K562 (cell line): ENCODE measurements around the gene ZNF22. TPM values are rescaled to one million over a fixed set of nuclear protein-coding genes. Genes with fewer than 3 reads are reported as not detected.

Experiments
- ARNT ChIP-seq, 2 experiments: fragments of 450-650 bp; IDR thresholded peaks; 2 replicates each; pipeline ENCODE4 v1.6.1; 2016; ENCODE audit warnings: mild to moderate bottlenecking in 1 of 2
- ATF2 ChIP-seq: sonication (generic); formaldehyde crosslinking; IDR thresholded peaks from 2 replicates; pipeline ENCODE4 v1.8.1; 2022; ENCODE audit warnings: missing genetic modification reagents
- BRD4 ChIP-seq: fragments of 200-600 bp; sonication (generic); IDR thresholded peaks from 2 replicates; pipeline ENCODE4 v1.6.1; 2017; ENCODE audit warnings: inconsistent platforms
- CCAR2 ChIP-seq: fragments of 200-400 bp; formaldehyde crosslinking; IDR thresholded peaks from 2 replicates; pipeline ENCODE4 v1.6.1; 2017; ENCODE audit warnings: mild to moderate bottlenecking, low read depth, low read length
- CHD2 ChIP-seq: IDR thresholded peaks from 2 replicates; pipeline ENCODE4 v1.6.1; 2011; ENCODE audit warnings: low read depth, low read length
- ELF2 ChIP-seq: fragments of 250-450 bp; sonication (Bioruptor Pico); IDR thresholded peaks from 2 replicates; pipeline ENCODE4 v1.5.0; 2021; ENCODE audit warnings: mild to moderate bottlenecking
- FIP1L1 ChIP-seq: fragments of 200-400 bp; formaldehyde crosslinking; IDR thresholded peaks from 2 replicates; pipeline ENCODE4 v1.6.1; 2018; ENCODE audit warnings: mild to moderate bottlenecking, low read depth, low read length; ENCODE audit not compliant: poor library complexity, severe bottlenecking
- FOXM1 ChIP-seq, 2 experiments: fragments of 450-650 bp in 1 of 2; sonication (generic) in 1 of 2; formaldehyde crosslinking in 1 of 2; IDR thresholded peaks; 2 replicates each; pipeline versions ENCODE4 v1.6.1 to v1.9.0; 2017 to 2022; ENCODE audit warnings: low read depth in 2 of 2, mild to moderate bottlenecking in 2 of 2, missing genetic modification reagents in 1 of 2, moderate library complexity in 1 of 2
- MTF1 ChIP-seq: fragments of 250-450 bp; sonication (Bioruptor Pico); IDR thresholded peaks from 2 replicates; pipeline ENCODE4 v1.9.0; 2021; ENCODE audit warnings: moderate library complexity, mild to moderate bottlenecking, inconsistent platforms, borderline replicate concordance
- NFXL1 ChIP-seq: fragments of 450-650 bp; formaldehyde crosslinking; IDR thresholded peaks from 2 replicates; pipeline ENCODE4 v1.4.0; 2021; ENCODE audit warnings: mild to moderate bottlenecking
- NR4A1 ChIP-seq, 2 experiments: fragments of 250-450 bp in 1 of 2; fragments of 450-650 bp in 1 of 2; sonication (Bioruptor Pico) in 1 of 2; IDR thresholded peaks; 2 replicates each; pipeline versions ENCODE4 v1.4.0 to v1.6.1; 2016 to 2020; ENCODE audit warnings: mild to moderate bottlenecking in 2 of 2, missing compliant biosample characterization in 1 of 2, missing genetic modification characterization in 1 of 2, moderate library complexity in 1 of 2
- SLC30A9 ChIP-seq: fragments of 250-450 bp; sonication (Bioruptor Pico); IDR thresholded peaks from 2 replicates; pipeline ENCODE4 v1.8.0; 2022; ENCODE audit warnings: mild to moderate bottlenecking, moderate library complexity
- SRSF9 ChIP-seq: fragments of 200-400 bp; formaldehyde crosslinking; IDR thresholded peaks from 2 replicates; pipeline ENCODE4 v1.6.1; 2017; ENCODE audit warnings: low read depth, low read length, borderline replicate concordance
- STAG1 ChIP-seq: sonication (generic); formaldehyde crosslinking; IDR thresholded peaks from 2 replicates; pipeline ENCODE4 v1.5.0; 2020; ENCODE audit warnings: missing genetic modification reagents, borderline replicate concordance
- TBP ChIP-seq: optimal IDR thresholded peaks from 2 replicates; pipeline ENCODE3; 2011; ENCODE audit warnings: low read depth, low read length, improper control_type of control experiment
- TEAD4 ChIP-seq, 2 experiments: sonication (generic) in 1 of 2; formaldehyde crosslinking in 1 of 2; IDR thresholded peaks; 2 replicates each; pipeline versions ENCODE4 v1.6.1 to v1.8.0; 2012 to 2022; ENCODE audit warnings: borderline replicate concordance in 1 of 2, inconsistent platforms in 1 of 2, low read length in 1 of 2, mild to moderate bottlenecking in 1 of 2, missing genetic modification reagents in 1 of 2
- THRAP3 ChIP-seq: fragments of 450-650 bp; IDR thresholded peaks from 2 replicates; pipeline ENCODE4 v1.6.1; 2016; ENCODE audit warnings: mild to moderate bottlenecking, inconsistent platforms, borderline replicate concordance
- ZNF175 ChIP-seq: fragments of 200-800 bp; sonication (Bioruptor generic); IDR thresholded peaks from 2 replicates; pipeline ENCODE4 v1.6.1; 2016; ENCODE audit warnings: low read depth, mild to moderate bottlenecking, missing genetic modification characterization, missing compliant biosample characterization
- ZNF197 ChIP-seq: fragments of 200-800 bp; sonication (Bioruptor generic); IDR thresholded peaks from 2 replicates; pipeline ENCODE4 v1.6.1; 2016; ENCODE audit warnings: low read depth, missing genetic modification characterization, missing compliant biosample characterization
- polyA plus RNA-seq, 8 experiments: library from polyadenylated mRNA; depleted of rRNA in 4 of 8; stranded (reverse) in 5 of 8; unstranded in 3 of 8; fragments of >200 nt; fragmentation: Nextera tagmentation in 2 of 8; fragmentation: Illumina TruSeq in 1 of 8; extraction: Ambion mirVana in 2 of 8; extraction: Trizol in 1 of 8; gene quantifications; 2 replicates each; pipeline versions ENCODE4 v1.2.1 to v1.2.3, GENCODE V29; 2011 to 2014; ENCODE audit warnings: inconsistent platforms in 1 of 8, missing spikeins in 1 of 8
- total RNA-seq, 7 experiments: library from RNA; depleted of rRNA in 6 of 7; stranded (reverse); fragments of >200 nt in 6 of 7; fragmentation: Illumina TruSeq in 2 of 7; extraction: Trizol in 2 of 7; gene quantifications; 2 replicates each; pipeline versions ENCODE4 v1.2.1 to v1.2.3, GENCODE V29; 2011 to 2021; ENCODE audit warnings: low replicate concordance in 1 of 7
- TF ChIP-seq, protein P1 (sequence below): sonication (generic); IDR thresholded peaks from 2 replicates; pipeline ENCODE4 v1.6.1; 2016

The ZNF22 gene
- total and polyA plus RNA-seq, 9 of the 15 experiments (the other 6 are each of a cell fraction or from before 2014, with no cell fraction given) = 36.2 to 98.7 (median 51.2) TPM

DNA sequence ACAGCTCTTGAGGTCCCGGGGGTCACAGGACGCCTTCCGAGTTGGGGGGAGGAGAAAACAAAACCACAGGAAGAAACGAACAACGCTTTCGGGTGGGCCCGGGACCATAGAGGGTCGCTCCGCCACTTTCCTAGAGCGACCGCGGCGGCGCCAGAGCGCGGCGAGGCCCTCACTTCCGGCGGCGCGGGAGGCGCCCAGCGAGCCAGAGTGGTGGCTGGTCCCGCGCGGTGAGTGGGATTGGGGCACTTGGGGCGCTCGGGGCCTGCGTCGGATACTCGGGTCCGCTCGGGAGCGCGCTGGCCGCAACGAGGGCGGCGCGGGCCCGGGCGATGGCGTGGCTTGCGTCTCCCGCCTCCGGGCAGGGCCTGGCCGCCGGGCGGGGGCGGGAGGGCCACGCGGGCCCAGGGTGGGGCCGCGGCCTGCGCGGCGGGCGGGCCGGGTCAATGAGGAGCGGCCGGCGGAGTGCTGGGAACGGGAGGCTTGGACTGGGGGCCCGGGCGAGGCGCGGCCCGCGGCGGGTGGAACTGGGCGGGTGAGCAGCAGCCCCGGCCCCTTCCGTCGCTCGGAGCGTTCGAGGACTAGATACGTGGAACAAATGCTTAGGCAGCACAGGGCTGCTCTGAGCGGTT lies at the start of gene ZNF22 (continued):
- peak; percentile 76; the same call in 1 of the 2 replicates for TF ChIP-seq BRD4
- TF ChIP-seq NFXL1 (CRISPR knock-in tag) = no peak
- no peak for TF ChIP-seq MTF1
- TF ChIP-seq CCAR2 = no peak
- TF ChIP-seq ZNF175 (CRISPR knock-in tag) = 0 out of 2 replicates have a peak, but pooled peaks have one; percentile 61
- peak; percentile 54; the same call in 1 of the 2 replicates for TF ChIP-seq ELF2 (CRISPR knock-in tag)
- no peak for TF ChIP-seq THRAP3
- peak; percentile 13; the same call in 1 of the 2 replicates for TF ChIP-seq ZNF197 (CRISPR knock-in tag)
- TF ChIP-seq TBP = peak; percentile 55
- TF ChIP-seq ATF2 (CRISPR knock-in tag) = no peak
- no peak for TF ChIP-seq ARNT (IDR thresholded peaks at IDR 0.05)
- peak; percentile 76 for TF ChIP-seq FIP1L1
- TF ChIP-seq SRSF9 = no peak
- 0 out of 2 replicates have a peak, but pooled peaks have one; percentile 20 for TF ChIP-seq NR4A1 (CRISPR knock-in tag; IDR thresholded peaks at IDR 0.05)
- peak; percentile 58; the same call in 1 of the 2 replicates for TF ChIP-seq NR4A1 (tag; IDR thresholded peaks at IDR 0.05)
- TF ChIP-seq CHD2 = peak; percentile 47; the same call in 1 of the 2 replicates
- TF ChIP-seq SLC30A9 = no peak
- no peak for TF ChIP-seq TEAD4 (IDR thresholded peaks at IDR 0.05; ENCODE audit: low read length)
- TF ChIP-seq TEAD4 (CRISPR knock-in tag; IDR thresholded peaks at IDR 0.05; ENCODE audit: borderline replicate concordance) = no peak; the same call in 1 of the 2 replicates
- TF ChIP-seq, protein P1, sequence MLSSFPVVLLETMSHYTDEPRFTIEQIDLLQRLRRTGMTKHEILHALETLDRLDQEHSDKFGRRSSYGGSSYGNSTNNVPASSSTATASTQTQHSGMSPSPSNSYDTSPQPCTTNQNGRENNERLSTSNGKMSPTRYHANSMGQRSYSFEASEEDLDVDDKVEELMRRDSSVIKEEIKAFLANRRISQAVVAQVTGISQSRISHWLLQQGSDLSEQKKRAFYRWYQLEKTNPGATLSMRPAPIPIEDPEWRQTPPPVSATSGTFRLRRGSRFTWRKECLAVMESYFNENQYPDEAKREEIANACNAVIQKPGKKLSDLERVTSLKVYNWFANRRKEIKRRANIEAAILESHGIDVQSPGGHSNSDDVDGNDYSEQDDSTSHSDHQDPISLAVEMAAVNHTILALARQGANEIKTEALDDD = no peak
- no peak for TF ChIP-seq FOXM1 (IDR thresholded peaks at IDR 0.05; ENCODE audit: low read depth)
- TF ChIP-seq FOXM1 (CRISPR knock-in tag; IDR thresholded peaks at IDR 0.05; ENCODE audit: low read depth) = peak; percentile 87; the same call in 1 of the 2 replicates
- 0 out of 2 replicates have a peak, but pooled peaks have one; percentile 49 for TF ChIP-seq STAG1 (CRISPR knock-in tag)
